PC-3 (cell line): ENCODE results near the gene GNAZ. TPM values are rescaled to one million over a fixed set of nuclear protein-coding genes. Genes with fewer than 3 reads are reported as not detected.

Source experiments
- ATAC-seq: fragments of 200-7000 bp; cut with Tn5 transposase; 2 replicates; pipeline ENCODE4 v1.9.1; 2020; ENCODE audit warnings: mild to moderate bottlenecking, moderate library complexity
- BruUV-seq: library from RNA; stranded (reverse); fragments of 400-500 nt; replicated peaks from 2 replicates; lab custom pipeline; 2021; lab: Mats Ljungman, UMichigan
- CTCF ChIA-PET: fragments of 300-600 bp; sonication (Branson Sonifier 250); formaldehyde crosslinking; loops from one replicate; lab custom pipeline; 2022; ENCODE audit warnings: antibody characterized with exemption; lab: Charles Lee
- POLR2A ChIA-PET: fragments of 300-600 bp; sonication (Branson Sonifier 250); formaldehyde crosslinking; loops from one replicate; lab custom pipeline; 2022; ENCODE audit warnings: antibody characterized with exemption; ENCODE audit not compliant: unreplicated experiment; lab: Charles Lee
- DNase-seq: peaks from one replicate; pipeline ENCODE4 v3.0.0-alpha.2; 2015
- H2AFZ ChIP-seq: fragments of 300-600 bp; sonication (generic); 2 replicates; pipeline ENCODE4 v1.6.0; 2016; ENCODE audit warnings: antibody characterized with exemption, low read length
- H3F3A ChIP-seq: fragments of 300-600 bp; sonication (generic); one replicate; pipeline ENCODE4 v1.6.0; 2017; ENCODE audit warnings: antibody characterized with exemption, low read length, control low read depth, mild to moderate bottlenecking; ENCODE audit not compliant: unreplicated experiment
- H3K27ac ChIP-seq: fragments of 300-600 bp; sonication (generic); 2 replicates; pipeline ENCODE4 v1.5.1; 2016; ENCODE audit warnings: mild to moderate bottlenecking, low read length
- H3K27me3 ChIP-seq: fragments of 300-600 bp; sonication (generic); 2 replicates; pipeline ENCODE4 v1.6.1; 2016; ENCODE audit warnings: low read length, mixed read lengths
- H3K36me3 ChIP-seq: fragments of 300-600 bp; sonication (generic); 2 replicates; pipeline ENCODE4 v1.6.1; 2016; ENCODE audit warnings: low read depth, mixed run types, low read length, mixed read lengths
- H3K4me1 ChIP-seq: fragments of 300-600 bp; sonication (generic); 2 replicates; pipeline ENCODE4 v1.5.1; 2016; ENCODE audit warnings: low read length; ENCODE audit not compliant: insufficient read depth
- H3K4me2 ChIP-seq: fragments of 300-600 bp; sonication (generic); 2 replicates; pipeline ENCODE4 v1.6.0; 2016; ENCODE audit warnings: low read length
- H3K4me3 ChIP-seq: fragments of 300-600 bp; sonication (generic); 2 replicates; pipeline ENCODE4 v1.5.1; 2016; ENCODE audit warnings: mild to moderate bottlenecking, low read length, mixed read lengths
- H3K79me2 ChIP-seq: fragments of 300-600 bp; sonication (generic); 2 replicates; pipeline ENCODE4 v1.6.1; 2017; ENCODE audit warnings: low read length, mixed read lengths
- H3K9ac ChIP-seq: fragments of 300-600 bp; sonication (generic); 2 replicates; pipeline ENCODE4 v1.6.0; 2016; ENCODE audit warnings: mild to moderate bottlenecking, low read length
- H3K9me2 ChIP-seq: fragments of 300-600 bp; sonication (generic); replicated peaks from 2 replicates; pipeline ENCODE4 v1.6.1; 2016; ENCODE audit warnings: mixed run types, low read length, mixed read lengths
- H3K9me3 ChIP-seq: fragments of 300-600 bp; sonication (generic); 2 replicates; pipeline ENCODE4 v1.6.1; 2016; ENCODE audit warnings: low read length, mixed read lengths
- H4K20me1 ChIP-seq: fragments of 300-600 bp; sonication (generic); 2 replicates; pipeline ENCODE4 v1.6.1; 2016; ENCODE audit warnings: low read length, mixed read lengths
- CTCF ChIP-seq: fragments of 300-600 bp; sonication (generic); conservative IDR thresholded peaks from 2 replicates; pipeline ENCODE4 v1.5.1; 2017; ENCODE audit warnings: antibody characterized with exemption, low read depth, mild to moderate bottlenecking, low read length
- EZH2 ChIP-seq: fragments of 300-600 bp; sonication (generic); IDR thresholded peaks from one replicate; pipeline ENCODE4 v1.6.1; 2017; ENCODE audit warnings: antibody characterized with exemption, mild to moderate bottlenecking, low read length; ENCODE audit not compliant: unreplicated experiment
- EZH2phosphoT487 ChIP-seq: fragments of 300-600 bp; sonication (generic); IDR thresholded peaks from 2 replicates; pipeline ENCODE4 v1.6.1; 2018; ENCODE audit warnings: mild to moderate bottlenecking, antibody characterized with exemption, low read length, borderline replicate concordance
- intact Hi-C: fragments of 100-400 bp; cut with micrococcal nuclease; formaldehyde crosslinking; loops from 2 replicates; pipeline ENCODE4 v1.9.0; 2023
- total RNA-seq: library from RNA; depleted of rRNA; stranded (reverse); fragments of >200 nt; gene quantifications from 2 replicates; pipeline ENCODE4 v1.2.3, GENCODE V29; 2014

Gene GNAZ
- total RNA-seq, 1 experiment from 2014 or later: 14.4 TPM

GRCh38 chr22:23109441-23109978, 39.2 kb downstream of the GNAZ start:
- H3K4me2 ChIP-seq: no peak overlapping the region
- H4K20me1 ChIP-seq: no peaks in the 10 kb centered on the region
- BruUV-seq: no TSS peak
- H3K27me3 ChIP-seq: no peaks in the 10 kb centered on the region
- no peaks in the 10 kb centered on the region for H3K9me2 ChIP-seq
- H3K36me3 ChIP-seq: no peaks in the 10 kb centered on the region
- CTCF ChIA-PET: no interaction called here
- no peak overlapping the region for H3K4me3 ChIP-seq
- no peak overlapping the region for H3K9ac ChIP-seq
- POLR2A ChIA-PET: no interaction called here
- no peaks in the 10 kb centered on the region for H3F3A ChIP-seq
- H2AFZ ChIP-seq: no peak overlapping the region
- no peak for TF ChIP-seq CTCF
- no peak for TF ChIP-seq EZH2phosphoT487
- no peak for TF ChIP-seq EZH2
- ATAC-seq (no peak), DNase-seq (no peak)
- H3K27ac ChIP-seq: no peak overlapping the region
- intact Hi-C loops: no loop called here
- no peaks in the 10 kb centered on the region for H3K79me2 ChIP-seq
- no peaks in the 10 kb centered on the region for H3K4me1 ChIP-seq
- no peaks in the 10 kb centered on the region for H3K9me3 ChIP-seq

GRCh38 chr22:23110190-23110921, 40.0 kb downstream of the GNAZ start:
- POLR2A ChIA-PET: no interaction called here
- no peak for ATAC-seq
- BruUV-seq: no TSS peak
- Histone ChIP-seq H3F3A (no peaks in the 10 kb centered on the region), H3K9ac (no peak overlapping the region), H3K4me2 (no peak overlapping the region), H3K27ac (no peak overlapping the region), H3K79me2 (no peaks in the 10 kb centered on the region), H3K9me3 (no peaks in the 10 kb centered on the region), H3K9me2 (no peaks in the 10 kb centered on the region), H3K4me3 (no peak overlapping the region), H4K20me1 (no peaks in the 10 kb centered on the region), H3K4me1 (no peaks in the 10 kb centered on the region), H3K27me3 (no peaks in the 10 kb centered on the region), H3K36me3 (no peaks in the 10 kb centered on the region), H2AFZ (no peak overlapping the region)
- TF ChIP-seq EZH2 (no peak), CTCF (no peak), EZH2phosphoT487 (no peak)
- CTCF ChIA-PET: no interaction called here
- intact Hi-C loops: no loop called here
- no peak for DNase-seq

GRCh38 chr22:23110922-23111527, 40.7 kb downstream of the GNAZ start:
- H3K27me3 ChIP-seq: no peaks in the 10 kb centered on the region
- TF ChIP-seq CTCF: no peak
- TF ChIP-seq EZH2phosphoT487: no peak
- TF ChIP-seq EZH2: no peak
- H3K9ac ChIP-seq: no peak overlapping the region
- DNase-seq (no peak), ATAC-seq (no peak)
- no TSS peak for BruUV-seq
- POLR2A ChIA-PET: no interaction called here
- H3K4me1 ChIP-seq: no peaks in the 10 kb centered on the region
- intact Hi-C loops: no loop called here
- no peak overlapping the region for H3K4me3 ChIP-seq
- no peaks in the 10 kb centered on the region for H3F3A ChIP-seq
- no peaks in the 10 kb centered on the region for H3K9me3 ChIP-seq
- H3K36me3 ChIP-seq: no peaks in the 10 kb centered on the region
- no peak overlapping the region for H3K4me2 ChIP-seq
- H3K9me2 ChIP-seq: no peaks in the 10 kb centered on the region
- H4K20me1 ChIP-seq: no peaks in the 10 kb centered on the region
- CTCF ChIA-PET: no interaction called here
- H3K79me2 ChIP-seq: no peaks in the 10 kb centered on the region
- H2AFZ ChIP-seq: no peak overlapping the region
- no peak overlapping the region for H3K27ac ChIP-seq
